AG10803 (cell line): Measurements from ENCODE around the gene TAP1.
"Not testable (repeated sequence)": the region's sequence is repeated elsewhere in the genome, so short reads cannot be mapped to it uniquely, and the experiment has no call there.

Source experiments
- DNase-seq: peaks from one replicate; pipeline ENCODE4 v3.0.0; 2010; ENCODE audit warnings: low read depth
- H3K4me3 ChIP-seq: 2 replicates; pipeline ENCODE4 v1.5.1; 2011; ENCODE audit warnings: mild to moderate bottlenecking, low read length, control low read depth
- CTCF ChIP-seq: conservative IDR thresholded peaks from 2 replicates; pipeline ENCODE4 v1.5.1; 2011; ENCODE audit warnings: mild to moderate bottlenecking, low read length, control low read depth, inconsistent platforms

Gene TAP1

GRCh38 chr6:32887616-32888015, 34.1 kb upstream of the TAP1 start:
- DNase-seq, result no peak
- TF ChIP-seq CTCF, result no peak
- H3K4me3 ChIP-seq, result no peak overlapping the region

- peak; percentile 78 for DNase-seq
- no peak overlapping the region for H3K4me3 ChIP-seq
- TF ChIP-seq CTCF, result no peak
Measured at GRCh38 chr6:32886681-32887383, 33.3 kb upstream of the TAP1 start.

GRCh38 chr6:32885698-32886286, 32.3 kb upstream of the TAP1 start:
- peak; percentile 73 for DNase-seq
- peak; percentile 74 for TF ChIP-seq CTCF
- no peak overlapping the region for H3K4me3 ChIP-seq

- no peak overlapping the region for H3K4me3 ChIP-seq
- no peak for TF ChIP-seq CTCF
- DNase-seq, result peak; percentile 82
Measured at GRCh38 chr6:32883789-32884188, 30.3 kb upstream of the TAP1 start.

- DNase-seq, result peak; percentile 47
- TF ChIP-seq CTCF, result no peak
Measured at GRCh38 chr6:32882879-32883250, 29.4 kb upstream of the TAP1 start.

GRCh38 chr6:32880962-32881361, 27.5 kb upstream of the TAP1 start:
- not testable (repeated sequence) for H3K4me3 ChIP-seq, DNase-seq

More at GRCh38 chr6:32882879-32883250, 29.4 kb upstream of the TAP1 start:
- no peak overlapping the region for H3K4me3 ChIP-seq

GRCh38 chr6:32879691-32880090, 26.2 kb upstream of the TAP1 start:
- H3K4me3 ChIP-seq, result no peak overlapping the region
- TF ChIP-seq CTCF, result no peak
- DNase-seq, result no peak
